Measurements from ENCODE around the gene DLX3.

The DLX3 gene

DNA sequence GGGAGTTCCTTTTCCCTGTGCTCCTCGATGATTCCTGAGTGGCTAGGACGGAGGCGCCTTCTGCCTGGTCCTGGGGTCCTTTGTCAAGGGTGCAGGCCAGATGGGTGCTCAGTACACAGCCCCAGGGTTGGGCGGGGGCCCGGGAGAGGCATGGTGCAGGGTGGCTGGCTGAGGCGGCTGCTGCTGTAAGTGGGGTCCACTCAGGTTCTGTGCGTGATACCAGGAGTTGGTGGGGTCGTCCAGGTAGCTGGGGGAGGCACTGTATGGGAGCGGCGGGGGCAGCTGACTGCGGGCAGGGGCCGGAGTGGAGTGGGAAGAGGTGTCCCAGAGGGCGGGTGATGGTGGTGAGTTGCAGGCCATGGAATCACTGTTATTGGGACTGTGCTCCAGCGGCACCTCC is 3.6 kb downstream of the DLX3 start:
- no peak for DNase-seq

GRCh38 chr17:49990921-49991320 is 4.1 kb downstream of the DLX3 start:
- no peak for DNase-seq

DNA sequence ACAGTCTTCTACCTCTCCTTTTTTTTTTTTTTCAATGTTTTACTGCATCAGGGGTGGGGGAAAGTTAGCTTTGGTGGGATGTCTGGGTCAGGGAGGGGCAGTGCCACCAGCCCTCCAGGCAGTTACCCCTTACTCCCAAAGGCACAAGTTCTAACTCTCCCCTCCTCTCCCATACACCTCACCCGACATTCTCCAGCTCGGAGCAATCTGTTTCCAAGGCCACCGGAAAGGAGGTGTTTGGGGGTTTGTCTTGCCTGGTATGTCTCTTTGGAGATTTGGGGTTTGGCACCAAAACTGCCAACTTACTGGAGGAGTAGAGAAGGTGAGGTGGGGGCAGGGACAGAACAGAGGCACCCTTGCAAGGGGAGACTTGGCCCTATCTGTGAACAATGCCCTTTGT is 4.7 kb downstream of the DLX3 start:
- no peak for DNase-seq

- no peak for DNase-seq
Measured at GRCh38 chr17:49989518-49989880, 5.5 kb downstream of the DLX3 start.

- DNase-seq: peak; percentile 38
Measured at GRCh38 chr17:49987681-49988441, 7.2 kb downstream of the DLX3 start.

- DNase-seq: no peak
Measured at GRCh38 chr17:49987290-49987585, 7.8 kb downstream of the DLX3 start.

GRCh38 chr17:49986396-49987289 is 8.4 kb downstream of the DLX3 start:
- DNase-seq: no peak

DNA sequence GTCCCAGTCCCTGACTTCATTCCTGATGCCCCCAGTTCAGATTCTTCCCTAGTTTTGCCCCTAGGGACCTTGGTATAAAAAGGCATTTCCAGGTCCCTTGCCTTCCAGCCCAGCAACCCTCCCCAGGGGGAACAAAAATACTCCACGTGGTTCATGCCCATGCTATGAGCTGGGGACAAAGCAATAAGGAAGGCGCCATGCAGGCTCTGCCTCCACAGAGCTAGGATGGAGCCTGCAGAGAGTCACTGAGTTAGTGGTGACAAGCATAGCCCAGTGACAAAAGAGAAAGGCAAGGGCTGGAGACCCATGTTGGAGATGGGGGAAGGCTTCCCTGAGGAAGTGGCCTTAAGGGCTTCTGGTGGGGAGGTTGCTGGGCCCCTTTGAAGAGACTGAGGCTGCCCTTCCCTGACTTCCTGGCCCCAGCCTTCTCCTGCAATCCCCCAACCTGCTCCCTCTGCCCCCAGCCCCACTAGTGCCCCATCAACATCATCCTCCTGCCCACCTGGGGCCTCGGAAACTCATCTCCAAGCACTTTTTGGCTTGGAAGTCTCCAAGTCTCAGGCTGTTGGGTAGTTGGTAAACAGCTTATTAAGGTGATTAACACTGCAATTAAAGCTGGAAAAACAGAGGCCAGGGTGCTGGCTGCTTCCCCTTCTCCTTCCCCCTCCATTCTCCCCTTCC is 9.6 kb downstream of the DLX3 start:
- DNase-seq: no peak

- no peak for DNase-seq
Measured at GRCh38 chr17:49984776-49985175, 10.2 kb downstream of the DLX3 start.

DNA sequence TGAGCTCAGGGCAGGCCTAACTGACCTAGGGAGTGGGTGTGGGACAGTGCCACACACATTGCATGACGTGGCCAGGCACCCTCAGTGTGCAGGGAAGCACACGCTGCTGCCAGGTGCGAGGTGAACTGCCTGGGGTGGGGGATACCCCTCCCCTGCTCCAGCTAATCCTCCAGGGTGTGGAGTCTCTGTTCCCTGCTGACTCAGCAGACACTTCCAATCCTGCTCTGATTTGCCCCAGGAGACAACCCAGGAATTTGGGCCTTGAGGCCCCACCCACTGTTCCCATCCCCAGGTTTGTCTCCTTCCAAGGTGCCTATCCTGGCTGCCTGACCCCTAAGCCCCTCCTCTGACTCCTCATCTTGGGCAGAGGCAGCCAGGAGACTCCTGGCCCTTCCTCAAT is 10.7 kb downstream of the DLX3 start:
- no peak for DNase-seq

GRCh38 chr17:49980703-49981197 is 14.3 kb downstream of the DLX3 start:
- no peak for DNase-seq

GRCh38 chr17:49979748-49980479 is 15.1 kb downstream of the DLX3 start:
- DNase-seq: no peak

- no peak for DNase-seq
Measured at GRCh38 chr17:49978501-49978900, 16.5 kb downstream of the DLX3 start.

DNA sequence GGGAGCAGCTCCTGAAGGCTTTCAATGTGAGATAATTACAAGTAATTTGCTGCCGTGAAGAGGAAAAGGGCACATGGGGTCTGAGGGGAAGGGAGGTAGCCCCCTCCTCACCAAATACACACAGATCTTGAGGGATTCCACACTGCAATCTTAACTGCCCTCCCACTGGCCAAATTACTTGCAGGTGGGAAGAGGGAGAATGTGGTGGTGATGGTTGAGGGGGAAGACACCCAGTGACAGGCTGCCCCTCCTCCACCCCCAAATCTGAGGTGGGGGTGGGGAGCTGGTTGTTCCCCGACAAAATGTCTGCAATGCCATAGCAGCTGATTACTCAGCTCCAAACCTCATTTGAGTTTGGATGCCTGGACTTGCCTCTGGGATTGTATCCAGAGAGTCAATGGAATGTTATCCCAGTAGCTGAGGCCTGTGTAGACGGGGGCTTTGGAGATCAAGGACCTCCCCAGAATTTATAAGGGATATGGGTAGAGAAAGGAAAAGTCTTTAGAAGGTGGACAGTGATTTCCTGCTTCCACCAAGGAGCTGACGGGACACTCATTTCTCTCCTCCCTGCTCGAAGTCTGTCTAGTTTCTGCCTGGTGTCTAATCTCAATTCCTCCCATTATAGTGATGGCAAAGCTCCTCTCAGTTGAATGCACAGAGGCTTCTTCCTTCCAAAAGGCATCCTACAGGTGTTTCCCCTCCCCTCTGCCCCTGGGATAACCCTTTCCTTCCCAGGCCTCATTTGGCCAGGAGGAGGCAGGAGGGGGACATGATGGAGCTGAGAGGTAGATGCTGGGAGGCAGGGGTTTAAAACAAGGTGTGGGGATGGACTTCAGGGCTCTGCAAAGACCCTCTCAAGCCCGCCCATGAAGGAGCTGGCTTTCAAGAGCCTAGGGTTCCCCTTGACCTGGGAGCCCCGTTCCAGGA is 17.3 kb downstream of the DLX3 start:
- no peak for DNase-seq

DNA sequence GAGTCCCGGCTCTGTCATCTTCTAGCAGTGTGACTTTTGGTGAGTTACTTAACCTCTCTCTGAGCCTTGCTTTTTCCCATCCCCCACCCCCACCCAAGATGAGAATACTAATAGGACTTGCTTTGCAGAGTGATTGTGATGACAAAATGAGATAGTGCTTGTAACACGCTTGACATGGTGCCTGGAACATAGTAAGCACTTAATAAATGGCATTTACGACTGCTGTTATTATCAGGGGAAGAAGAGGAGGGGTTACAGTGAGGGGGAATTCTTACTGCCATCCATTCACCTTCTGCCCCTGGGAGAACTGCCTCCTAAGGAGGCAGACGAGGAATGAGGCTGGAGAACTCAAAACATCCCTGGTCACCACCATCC is 18.2 kb downstream of the DLX3 start:
- no peak for DNase-seq

DNA sequence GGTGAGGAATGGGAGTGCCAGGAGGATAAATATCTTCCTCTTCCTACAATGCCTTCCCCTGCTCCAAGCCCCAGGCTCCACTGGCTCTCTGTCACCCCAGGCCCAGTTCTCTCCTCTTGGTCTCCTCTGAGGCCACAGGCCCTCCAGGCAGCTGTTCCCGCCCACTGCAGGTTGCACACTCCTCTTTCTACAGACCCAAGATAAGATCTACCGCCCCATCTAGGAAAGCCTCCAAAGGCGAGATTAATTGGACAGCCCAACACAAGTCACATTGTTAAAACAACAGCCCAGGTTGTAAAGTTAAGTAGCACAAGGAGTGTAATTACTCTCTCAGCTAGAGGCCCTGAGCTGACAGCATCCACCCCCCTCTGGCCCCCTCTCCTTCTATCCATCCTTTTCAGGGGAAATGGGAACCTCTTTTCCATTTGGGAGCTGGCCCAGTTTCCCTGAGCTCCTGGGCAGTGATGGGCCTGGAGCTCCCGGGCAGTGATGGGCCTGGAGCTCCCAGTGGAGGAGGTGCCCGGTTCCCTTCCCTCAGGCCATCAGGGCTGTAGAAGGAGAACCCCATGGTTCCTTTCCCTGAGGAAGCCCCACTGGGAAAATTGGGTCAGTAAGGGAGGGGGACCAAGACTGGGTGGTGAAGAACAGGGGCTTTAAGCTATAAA is 18.7 kb downstream of the DLX3 start:
- DNase-seq: no peak

DNA sequence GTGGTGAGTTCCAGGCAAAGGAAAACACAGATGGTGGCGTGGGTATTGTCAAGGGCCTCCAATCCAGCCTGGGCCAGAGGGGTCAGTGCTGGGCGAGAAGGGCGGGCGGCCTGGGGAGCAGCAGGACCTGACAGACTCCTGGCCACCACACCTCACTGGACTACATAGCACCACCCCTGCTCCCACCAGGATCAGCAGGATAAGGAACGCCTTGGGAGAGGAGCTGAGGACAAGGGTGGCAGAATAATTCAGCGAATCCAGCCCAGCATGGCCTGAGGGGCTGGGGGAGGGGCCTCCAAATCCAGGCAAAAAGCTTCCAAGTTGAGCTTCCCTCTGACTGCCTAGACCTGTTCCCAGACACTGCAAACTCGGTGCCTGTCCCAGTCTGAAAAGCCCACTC is 19.5 kb downstream of the DLX3 start:
- no peak for DNase-seq

DNA sequence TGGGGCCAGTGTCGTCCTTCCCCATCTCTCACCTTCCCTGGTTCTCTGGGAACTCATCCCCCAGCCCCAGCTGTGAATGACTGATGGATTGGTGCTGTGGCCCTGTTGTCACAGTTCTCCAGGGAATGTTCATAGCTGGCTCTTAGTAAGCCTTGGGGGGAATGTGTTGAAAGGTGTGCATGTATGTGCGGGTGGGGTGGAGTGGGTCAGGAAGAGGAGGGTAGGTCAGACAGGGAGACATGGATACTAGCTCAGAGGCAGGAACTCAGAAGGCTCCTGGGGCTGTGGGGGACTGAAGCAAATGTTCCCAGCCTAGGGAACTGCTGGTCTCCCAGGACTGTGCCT is 21.8 kb downstream of the DLX3 start:
- no peak for DNase-seq

DNA sequence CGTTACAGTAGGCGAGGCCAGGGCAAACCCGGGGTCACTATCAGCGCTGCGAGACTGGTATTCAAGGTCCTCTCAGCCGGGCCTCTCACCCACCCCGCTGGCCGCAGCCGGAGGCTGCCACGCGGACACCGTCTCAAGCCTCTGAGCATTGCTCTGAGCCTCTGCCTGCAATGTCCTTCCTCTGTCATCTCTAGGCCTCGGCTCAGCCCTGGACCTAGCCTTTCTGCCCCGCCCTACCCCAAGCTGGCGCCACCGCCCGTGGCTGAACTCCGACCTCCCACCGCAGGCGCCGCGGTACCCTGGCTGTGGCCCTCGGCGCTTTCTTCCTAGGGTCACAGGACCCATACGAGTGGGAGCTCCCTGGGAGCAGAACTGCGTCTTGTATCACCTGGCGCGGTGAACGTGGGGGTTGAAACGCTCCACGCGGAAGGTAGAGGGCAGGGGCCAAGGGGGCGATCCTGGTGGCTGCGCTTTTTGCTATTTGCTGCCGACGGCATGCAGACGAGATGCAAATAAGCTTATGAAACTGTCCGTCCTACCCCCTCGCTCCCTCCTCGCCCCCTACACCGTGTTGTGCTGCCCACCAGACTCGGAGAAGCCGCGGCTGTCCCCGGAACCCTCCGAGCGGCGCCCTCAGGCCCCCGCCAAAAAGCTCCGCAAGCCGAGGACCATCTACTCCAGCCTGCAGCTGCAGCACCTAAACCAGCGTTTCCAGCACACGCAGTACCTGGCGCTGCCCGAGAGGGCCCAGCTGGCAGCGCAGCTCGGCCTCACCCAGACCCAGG is 22.3 kb downstream of the DLX3 start:
- no peak for DNase-seq

GRCh38 chr17:49971848-49972485 is 23.1 kb downstream of the DLX3 start:
- DNase-seq: no peak
